Ectodermal cell (in vitro differentiated cells): Measurements from ENCODE around the gene DYNLRB1.

ENCODE experiments used
- H3K27ac ChIP-seq: 2 replicates; pipeline ENCODE4 v1.7.0; 2013; ENCODE audit warnings: mild to moderate bottlenecking, low read depth, low read length; ENCODE audit not compliant: insufficient read depth, poor library complexity, severe bottlenecking
- H3K27me3 ChIP-seq: 2 replicates; pipeline ENCODE4 v1.7.0; 2013; ENCODE audit warnings: mild to moderate bottlenecking, low read length; ENCODE audit not compliant: insufficient read depth, control insufficient read depth, poor library complexity, severe bottlenecking
- H3K36me3 ChIP-seq: one replicate; pipeline ENCODE4 v1.7.0; 2013; ENCODE audit warnings: low read length; ENCODE audit not compliant: control insufficient read depth, insufficient read depth
- H3K4me1 ChIP-seq: one replicate; pipeline ENCODE4 v1.7.0; 2013; ENCODE audit warnings: low read length; ENCODE audit not compliant: control insufficient read depth, insufficient read depth
- H3K4me3 ChIP-seq: 2 replicates; pipeline ENCODE4 v1.7.0; 2013; ENCODE audit warnings: low read depth, low read length, control low read depth; ENCODE audit not compliant: insufficient read depth
- H3K9me3 ChIP-seq: 2 replicates; pipeline ENCODE4 v1.7.0; 2013; ENCODE audit warnings: mild to moderate bottlenecking, low read length, moderate library complexity; ENCODE audit not compliant: control insufficient read depth
- WGBS, 2 experiments: methylation state at CpG; one replicate each; pipeline ENCODE4 v1.1.7; 2013; ENCODE audit warnings: missing lambda C conversion rate in 2 of 2; 5-methylcytosine and 5-hydroxymethylcytosine counted together

The DYNLRB1 gene

DNA sequence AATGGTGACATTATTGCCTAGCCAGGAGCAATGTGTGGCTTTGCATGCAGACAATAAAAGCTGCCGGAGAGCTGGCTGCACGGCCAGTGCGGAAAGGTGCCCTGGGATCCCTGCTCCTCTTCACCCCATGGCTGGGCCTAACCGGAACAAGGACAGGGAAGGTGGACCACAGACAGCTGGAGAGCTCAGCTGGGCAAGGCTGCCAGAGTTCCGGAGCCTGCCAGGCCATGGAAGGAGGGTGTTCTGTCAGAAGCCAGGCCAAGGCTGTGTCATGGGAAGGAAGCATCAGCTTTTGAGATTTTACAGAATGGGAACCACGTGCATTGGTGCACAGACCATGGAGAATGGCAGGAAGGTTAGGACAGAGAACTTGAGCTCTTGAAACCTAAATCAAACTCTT lies 67.3 kb downstream of the DYNLRB1 start:
- Histone ChIP-seq H3K36me3 (peaks cover 5% of the 10 kb centered on the region), H3K4me3 (no peak overlapping the region), H3K27ac (no peak overlapping the region), H3K4me1 (no peaks in the 10 kb centered on the region), H3K27me3 (no peaks in the 10 kb centered on the region), H3K9me3 (no peaks in the 10 kb centered on the region)
- WGBS, 2 experiments: 96 to 97% methylated on average over 6 of the region's 6 CpGs

DNA sequence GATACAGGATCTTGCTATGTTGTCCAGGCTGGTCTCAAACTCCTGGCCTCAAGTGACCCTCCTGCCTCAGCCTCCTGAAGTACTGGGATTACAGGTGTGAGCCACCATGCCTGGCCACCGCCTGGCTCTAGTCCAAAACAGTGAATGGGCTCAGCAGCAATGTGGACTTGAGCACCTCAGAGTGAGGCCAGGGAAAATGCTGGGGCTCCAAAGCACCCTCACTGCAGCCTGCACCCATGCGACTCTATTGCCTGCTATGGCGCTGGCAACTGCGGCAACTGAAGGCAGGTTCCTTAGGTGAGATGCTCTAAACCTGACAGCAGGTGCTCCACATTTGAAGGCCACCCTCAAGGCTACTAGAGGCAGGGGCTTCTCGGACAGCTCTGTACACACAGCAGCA lies 68.8 kb downstream of the DYNLRB1 start:
- H3K9me3 ChIP-seq: no peaks in the 10 kb centered on the region
- H3K36me3 ChIP-seq: peaks cover 5% of the 10 kb centered on the region
- no peak overlapping the region for H3K27ac ChIP-seq
- no peaks in the 10 kb centered on the region for H3K4me1 ChIP-seq
- WGBS, 2 experiments: 95 to 96% methylated on average over 5 of the region's 5 CpGs
- H3K4me3 ChIP-seq: no peak overlapping the region
- no peaks in the 10 kb centered on the region for H3K27me3 ChIP-seq

DNA sequence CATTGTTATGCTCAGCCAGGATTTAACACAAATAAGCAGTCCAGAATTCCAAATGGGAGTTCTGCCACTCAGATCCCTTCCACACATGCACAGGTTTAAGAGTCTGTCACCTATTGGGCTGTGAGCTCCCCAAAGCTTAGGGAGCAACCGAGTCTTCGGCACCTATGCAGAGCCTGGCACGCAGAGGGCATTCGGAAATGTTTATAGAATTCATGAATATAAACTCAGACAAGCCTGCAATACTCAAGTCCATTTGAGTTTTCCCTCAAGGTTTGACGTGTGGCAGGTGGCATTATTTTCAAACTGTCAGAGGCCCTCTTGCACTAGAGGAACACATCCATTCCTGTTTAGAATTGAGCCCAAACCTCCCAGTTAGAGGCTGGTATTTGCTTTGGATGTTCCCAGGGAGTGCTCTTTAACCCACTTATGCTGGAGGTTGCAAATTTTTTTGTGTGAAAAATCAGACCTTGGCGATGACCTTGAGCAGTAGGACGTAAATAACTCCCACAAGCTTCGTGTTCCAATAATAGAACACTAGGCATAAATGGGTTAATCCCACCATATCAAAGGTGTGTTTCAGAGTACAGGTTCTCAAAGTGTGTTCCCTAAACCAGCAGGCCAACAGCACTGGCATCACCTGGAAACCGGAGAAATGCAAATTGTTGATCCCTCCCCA lies 70.4 kb downstream of the DYNLRB1 start:
- 94 to 95% methylated on average over 9 of the region's 9 CpGs for WGBS, 2 experiments
- H3K4me3 ChIP-seq: no peak overlapping the region
- H3K4me1 ChIP-seq: no peaks in the 10 kb centered on the region
- no peak overlapping the region for H3K27ac ChIP-seq
- peaks cover 5% of the 10 kb centered on the region for H3K36me3 ChIP-seq
- H3K27me3 ChIP-seq: no peaks in the 10 kb centered on the region
- no peaks in the 10 kb centered on the region for H3K9me3 ChIP-seq
